HG03135 (cell line): Measurements from ENCODE around the gene BPIFB4.
"Not testable (repeated sequence)": the region's sequence is repeated elsewhere in the genome, so short reads cannot be mapped to it uniquely, and the experiment has no call there.

Experiments
- ATAC-seq: cut with Tn5 transposase; IDR thresholded peaks from one replicate; pipeline ENCODE4 v1.9.1; 2021; ENCODE audit warnings: mild to moderate bottlenecking, moderate library complexity; ENCODE audit not compliant: unreplicated experiment

Gene BPIFB4

GRCh38 chr20:33084722-33085121 is 5.3 kb downstream of the BPIFB4 start:
- no peak for ATAC-seq

DNA sequence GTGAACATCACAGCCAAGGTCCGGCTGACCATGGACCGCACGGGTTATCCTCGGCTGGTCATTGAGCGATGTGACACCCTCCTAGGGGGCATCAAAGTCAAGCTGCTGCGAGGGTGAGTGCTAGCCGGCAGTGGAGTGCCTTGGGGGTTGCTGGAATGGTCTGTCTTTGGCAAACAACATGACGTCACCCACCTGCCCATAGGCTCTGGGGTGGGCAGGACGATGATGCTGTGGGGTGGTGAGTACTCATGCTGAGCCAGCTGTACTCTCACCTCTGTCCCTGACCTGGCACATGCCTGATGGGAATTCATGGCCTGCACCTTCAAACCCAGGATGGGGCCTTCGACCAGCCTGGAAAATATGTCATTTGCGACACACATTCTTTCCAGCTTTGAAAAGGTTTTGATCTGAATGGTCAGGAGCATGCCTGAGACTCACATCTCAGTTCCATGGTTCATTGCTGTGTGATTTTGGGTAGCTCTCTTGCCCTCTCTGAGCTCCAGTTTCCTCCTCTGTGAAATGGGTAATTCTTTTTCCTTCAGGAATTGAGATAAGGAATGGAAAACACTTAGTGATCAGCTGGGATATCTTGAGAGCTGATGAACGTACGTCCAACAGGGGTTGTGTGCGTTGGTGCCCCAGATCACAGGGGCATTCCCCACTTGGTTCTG is 6.7 kb downstream of the BPIFB4 start:
- ATAC-seq: no peak

DNA sequence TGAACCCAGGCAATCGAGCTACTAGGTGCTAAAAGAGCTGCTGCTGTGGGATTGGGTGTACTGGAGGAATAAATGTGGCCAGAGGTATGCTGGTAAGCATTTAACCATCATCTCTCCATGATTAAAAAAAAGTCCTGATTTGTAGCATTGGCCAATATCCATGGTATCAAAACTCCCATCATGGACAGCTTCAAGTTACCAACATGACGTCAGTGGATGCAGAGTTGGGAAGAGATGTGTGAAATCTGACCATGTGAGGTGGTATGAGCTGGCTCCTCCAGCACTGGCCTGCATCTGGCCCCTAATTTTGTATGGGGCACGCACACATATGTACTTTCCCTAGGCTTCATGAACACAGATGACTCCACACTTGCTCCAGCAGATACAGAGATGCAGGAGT is 11.7 kb downstream of the BPIFB4 start:
- no peak for ATAC-seq

GRCh38 chr20:33091693-33092092 is 12.2 kb downstream of the BPIFB4 start:
- no peak for ATAC-seq

GRCh38 chr20:33092361-33092760 is 12.9 kb downstream of the BPIFB4 start:
- no peak for ATAC-seq

GRCh38 chr20:33093074-33093473 is 13.6 kb downstream of the BPIFB4 start:
- ATAC-seq: no peak

DNA sequence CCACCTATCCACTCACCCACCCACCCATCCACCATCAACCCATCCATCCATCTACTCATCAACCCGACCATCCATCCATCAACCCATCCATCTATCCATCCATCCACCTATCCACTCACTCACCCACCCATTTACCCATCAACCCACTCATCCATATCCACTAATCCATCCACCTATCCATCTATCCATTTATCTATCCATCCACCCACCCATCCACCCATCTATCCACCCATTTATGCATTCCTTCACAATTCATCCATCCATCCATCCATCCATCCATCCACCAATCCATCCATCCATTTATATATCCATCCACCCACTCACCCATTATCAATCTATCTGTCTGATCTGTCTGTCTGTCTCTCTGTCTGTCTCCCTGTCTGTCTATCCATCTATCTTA is 14.1 kb downstream of the BPIFB4 start:
- no peak for ATAC-seq

GRCh38 chr20:33095249-33095648 is 15.8 kb downstream of the BPIFB4 start:
- ATAC-seq: no peak

- ATAC-seq: not testable (repeated sequence)
These were observed 16.6 kb downstream of the BPIFB4 start for GRCh38 chr20:33095902-33096584.

- no peak for ATAC-seq
These were observed 17.6 kb downstream of the BPIFB4 start for GRCh38 chr20:33097001-33097400.

DNA sequence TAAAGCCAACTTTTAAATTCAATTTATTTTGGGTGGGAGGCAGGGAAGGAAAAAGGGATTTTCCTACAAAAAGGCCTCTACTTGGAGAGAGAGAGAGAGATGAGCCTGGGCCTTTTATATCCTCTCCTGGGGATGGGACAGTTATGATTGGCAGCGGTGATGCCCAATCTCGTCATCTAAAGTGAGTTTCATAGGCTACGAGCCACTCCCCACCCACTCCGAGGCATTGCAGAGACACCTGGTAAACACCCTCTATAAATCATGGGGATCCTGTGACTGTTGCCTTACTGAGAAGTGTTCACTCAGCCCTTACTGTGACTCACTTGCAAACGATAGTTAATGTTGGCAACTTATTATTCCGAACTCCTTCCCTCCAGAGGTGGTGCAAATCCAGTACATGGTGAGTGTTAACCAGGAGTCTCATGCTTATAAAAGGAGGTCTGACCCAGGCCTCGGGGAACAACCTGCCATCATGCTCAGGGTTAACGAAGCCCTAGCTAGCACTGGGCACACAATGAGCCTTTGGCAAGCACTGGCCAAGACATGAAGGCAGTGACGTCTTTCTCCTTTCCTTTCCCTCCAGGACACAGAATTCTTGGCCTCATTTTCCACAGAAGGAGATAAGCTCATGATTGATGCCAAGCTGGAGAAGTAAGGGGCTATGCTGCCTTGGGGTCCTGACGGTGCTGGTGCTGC is 20.5 kb downstream of the BPIFB4 start:
- no peak for ATAC-seq

DNA sequence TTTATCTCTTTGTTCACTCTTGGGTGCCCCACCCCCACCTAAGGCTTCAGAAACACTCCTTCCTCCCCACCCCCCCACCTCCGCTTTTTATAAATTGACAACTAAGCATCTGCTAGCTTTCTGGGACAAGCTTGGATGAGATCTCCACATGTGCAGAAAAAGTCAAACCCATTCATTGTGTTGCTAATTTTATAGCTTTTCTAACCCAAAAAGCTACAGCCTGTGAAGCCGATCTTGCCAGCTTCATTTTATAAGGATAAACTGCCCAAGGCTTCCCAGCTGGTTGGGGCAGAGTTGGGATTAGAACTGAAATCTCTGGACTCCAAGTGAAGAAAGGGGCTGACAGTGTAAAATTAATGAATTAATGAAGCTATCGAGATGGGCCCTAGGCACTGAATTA is 24.1 kb downstream of the BPIFB4 start:
- ATAC-seq: no peak

DNA sequence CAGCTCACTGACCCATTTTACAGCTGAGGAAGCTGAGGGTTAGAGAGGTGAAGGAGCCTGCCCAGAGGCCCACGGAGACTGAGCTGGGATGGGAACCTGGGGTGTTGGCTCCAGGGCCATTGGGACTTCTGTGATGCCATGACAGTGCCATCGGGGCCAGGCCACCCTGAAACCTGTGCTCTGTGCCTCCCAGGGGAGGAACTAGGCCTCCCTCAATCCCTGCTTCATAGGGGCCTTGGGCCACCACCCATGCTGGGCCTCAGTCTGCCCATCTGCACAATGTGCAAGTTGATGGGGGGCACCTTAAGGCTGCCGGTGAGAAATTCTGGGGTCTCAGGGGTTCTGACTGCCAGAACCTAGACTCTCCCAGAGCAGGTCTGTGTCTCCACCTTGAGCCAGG is 24.9 kb downstream of the BPIFB4 start:
- no peak for ATAC-seq

GRCh38 chr20:33105316-33105924 is 26.0 kb downstream of the BPIFB4 start:
- ATAC-seq: no peak

- ATAC-seq: not testable (repeated sequence)
These were observed 26.7 kb downstream of the BPIFB4 start for GRCh38 chr20:33106058-33106620.

DNA sequence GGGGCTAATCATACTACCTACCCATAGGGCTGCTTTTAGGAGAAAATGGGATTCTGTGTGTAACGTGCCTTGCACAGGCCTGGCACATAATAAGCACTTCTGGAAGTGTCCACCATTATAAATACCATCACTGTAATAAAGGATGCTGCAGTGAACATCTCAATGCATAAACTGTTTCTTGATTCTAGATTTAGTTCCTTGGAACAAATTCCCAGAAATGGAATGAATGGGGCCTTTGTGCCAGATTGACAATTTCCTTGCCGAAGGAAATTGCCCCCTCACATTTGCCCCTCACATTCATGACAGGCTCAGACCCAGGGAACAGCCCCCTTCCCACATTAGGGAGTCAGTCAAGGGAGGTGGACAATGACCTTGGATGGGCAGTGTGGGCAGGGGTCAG is 29.2 kb downstream of the BPIFB4 start:
- no peak for ATAC-seq

DNA sequence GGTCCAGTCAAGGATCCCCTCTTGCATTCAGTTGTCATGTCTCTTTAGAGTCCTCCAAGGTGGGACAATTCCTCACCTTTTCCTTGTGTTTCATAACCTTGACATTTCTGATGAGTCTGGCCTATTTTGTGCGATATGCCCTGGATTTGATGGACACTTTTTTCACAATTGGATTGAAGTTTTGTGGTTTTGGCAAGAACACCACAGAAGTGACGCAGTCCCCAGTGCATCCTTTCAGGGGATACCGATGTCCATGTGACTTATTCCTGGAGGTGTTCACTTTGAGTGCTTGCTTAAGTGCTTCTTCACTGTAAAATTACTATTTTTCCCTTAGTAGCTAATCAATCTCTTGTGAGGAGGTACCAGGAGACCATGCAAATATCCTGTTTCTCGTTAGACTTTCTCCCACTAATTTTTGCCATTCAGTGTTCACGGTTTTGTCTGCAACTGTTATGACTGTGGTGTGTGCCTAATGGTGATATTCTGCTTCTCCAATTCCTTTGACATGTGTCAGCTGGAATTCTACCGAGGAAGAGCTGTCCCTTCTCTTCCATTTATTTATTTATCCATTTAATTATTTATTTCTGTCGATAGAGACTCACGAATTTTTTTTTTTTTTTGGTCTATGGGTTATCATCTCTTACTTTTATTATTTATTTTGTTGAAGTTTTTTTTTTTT is 30.8 kb downstream of the BPIFB4 start:
- ATAC-seq: no peak

DNA sequence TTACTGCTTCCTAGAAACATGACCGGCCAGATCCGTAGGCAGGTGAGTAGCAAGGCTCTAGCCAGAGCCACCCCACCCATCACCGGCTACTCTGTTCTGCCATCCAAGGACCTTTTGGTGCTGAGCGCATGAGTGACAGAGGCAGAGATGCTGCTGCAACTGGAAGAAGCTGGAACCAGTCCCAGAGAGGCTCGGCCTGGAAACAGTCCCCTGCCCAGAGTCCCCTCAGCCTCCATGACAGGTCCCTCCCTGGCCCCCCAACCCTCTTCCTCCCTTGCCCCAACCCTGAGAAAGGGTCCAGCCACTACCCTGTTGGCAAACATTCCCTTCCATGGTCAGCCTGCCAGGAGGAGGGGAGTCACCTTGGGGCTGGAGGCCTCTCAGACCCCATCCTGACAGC is 31.9 kb downstream of the BPIFB4 start:
- no peak for ATAC-seq

DNA sequence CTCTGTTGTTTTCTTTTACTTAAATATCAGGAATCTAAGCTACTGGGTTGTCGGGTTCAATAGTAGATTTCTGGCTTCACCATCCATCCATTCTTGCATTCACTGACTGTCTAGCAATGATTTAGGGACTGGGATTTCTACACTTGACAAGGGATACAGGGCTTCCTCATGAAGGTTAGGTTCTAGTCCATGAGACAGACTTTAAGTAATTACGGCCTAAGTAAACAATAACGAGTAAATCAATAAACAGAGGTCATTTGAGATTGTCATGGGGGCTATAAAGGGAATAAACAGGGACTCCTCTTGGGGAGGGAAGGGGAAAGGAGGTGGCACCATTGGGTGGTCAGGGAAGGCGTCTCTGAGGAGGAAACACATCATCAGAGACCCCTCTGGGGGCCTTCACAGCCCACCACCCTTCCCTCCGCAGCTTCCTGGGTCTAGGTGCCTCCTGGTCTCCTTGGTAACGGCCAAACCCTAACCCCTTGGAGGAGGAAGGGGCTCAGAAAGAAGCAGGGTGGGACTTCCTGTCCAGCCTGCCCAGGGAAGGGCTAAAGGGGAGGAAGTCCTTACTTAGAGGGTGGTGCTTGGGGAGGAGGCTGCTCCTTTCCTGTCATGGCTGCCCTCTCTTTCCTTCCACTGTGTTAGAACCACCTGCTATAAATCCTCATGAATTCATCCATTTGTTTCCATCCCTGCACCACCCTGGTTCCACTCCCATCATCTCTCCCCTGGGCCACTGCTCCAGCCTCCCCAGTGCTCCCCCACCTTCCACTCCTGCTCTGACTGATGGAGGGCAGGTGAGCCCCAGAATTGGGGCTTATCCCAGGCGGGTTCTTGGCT is 33.3 kb downstream of the BPIFB4 start:
- ATAC-seq: no peak

DNA sequence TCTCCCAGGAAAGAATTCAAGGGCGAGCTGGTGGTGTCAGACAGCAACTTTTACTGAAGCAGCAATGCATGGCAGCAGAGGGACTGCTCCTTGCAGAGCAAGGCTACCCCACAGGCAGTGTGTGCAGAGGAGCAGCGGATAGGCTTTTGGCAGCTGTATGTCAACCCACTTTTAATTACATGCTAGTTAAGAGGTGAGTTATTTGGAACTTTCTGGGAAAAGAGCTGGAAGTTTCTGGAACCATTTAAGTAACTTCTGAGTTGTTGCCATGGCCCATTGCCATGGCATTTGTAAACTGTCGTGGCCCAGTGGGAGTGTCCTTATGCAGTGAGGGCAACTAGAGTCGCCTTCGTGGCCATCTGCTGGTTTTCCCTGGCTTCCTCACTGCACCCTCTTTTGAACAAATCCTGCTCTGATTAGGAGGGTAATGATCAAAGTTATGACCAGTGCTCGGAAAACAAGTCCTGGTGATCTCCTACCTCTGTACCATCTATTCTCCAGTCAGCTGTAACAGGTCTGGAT is 34.0 kb downstream of the BPIFB4 start:
- no peak for ATAC-seq
